ENCODE data around the gene CPEB2.

DNA sequence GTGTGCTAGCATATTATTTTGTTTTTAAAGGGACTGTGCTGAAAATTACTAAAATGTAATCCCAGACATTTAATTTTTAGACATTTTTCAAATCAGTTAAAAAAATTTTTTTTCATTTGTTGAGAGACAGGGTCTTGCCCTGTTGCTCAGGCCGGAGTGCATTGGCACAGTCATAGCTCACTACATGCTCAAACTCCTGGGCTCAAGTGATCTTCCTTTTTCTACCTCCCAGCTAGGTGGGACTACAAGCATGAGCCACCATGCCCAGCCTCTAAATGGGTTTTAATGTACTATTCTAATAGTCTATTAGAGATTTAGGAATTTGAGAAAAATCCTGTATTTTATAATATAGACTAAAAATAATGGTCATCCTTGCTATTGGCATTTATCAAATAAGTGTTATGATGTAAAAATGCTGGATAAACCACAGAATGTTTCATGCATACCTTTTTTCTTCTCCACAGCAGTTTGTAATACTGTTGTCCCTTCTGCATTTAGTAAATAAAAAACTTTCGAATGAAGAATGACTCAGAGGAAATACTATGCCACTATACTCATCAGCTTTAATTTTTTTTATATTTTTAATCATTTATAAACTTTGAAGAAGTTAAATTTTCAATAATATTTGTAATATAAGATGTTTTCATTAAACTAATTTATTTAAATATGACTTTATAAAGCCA lies 29.9 kb downstream of the CPEB2 start:
- TF ChIP-seq TCF4 (CRISPR knock-in tag; IDR thresholded peaks at IDR 0.05; ENCODE audit: borderline replicate concordance) (no peak), TOX (CRISPR knock-in tag; IDR thresholded peaks at IDR 0.05; ENCODE audit: borderline replicate concordance) (no peak), ZFP30 (CRISPR knock-in tag; IDR thresholded peaks at IDR 0.05) (no peak), ZFP3 (CRISPR knock-in tag; IDR thresholded peaks at IDR 0.05) (no peak), OSR1 (CRISPR knock-in tag; IDR thresholded peaks at IDR 0.05) (no peak)
- TF ChIP-seq, protein P1, sequence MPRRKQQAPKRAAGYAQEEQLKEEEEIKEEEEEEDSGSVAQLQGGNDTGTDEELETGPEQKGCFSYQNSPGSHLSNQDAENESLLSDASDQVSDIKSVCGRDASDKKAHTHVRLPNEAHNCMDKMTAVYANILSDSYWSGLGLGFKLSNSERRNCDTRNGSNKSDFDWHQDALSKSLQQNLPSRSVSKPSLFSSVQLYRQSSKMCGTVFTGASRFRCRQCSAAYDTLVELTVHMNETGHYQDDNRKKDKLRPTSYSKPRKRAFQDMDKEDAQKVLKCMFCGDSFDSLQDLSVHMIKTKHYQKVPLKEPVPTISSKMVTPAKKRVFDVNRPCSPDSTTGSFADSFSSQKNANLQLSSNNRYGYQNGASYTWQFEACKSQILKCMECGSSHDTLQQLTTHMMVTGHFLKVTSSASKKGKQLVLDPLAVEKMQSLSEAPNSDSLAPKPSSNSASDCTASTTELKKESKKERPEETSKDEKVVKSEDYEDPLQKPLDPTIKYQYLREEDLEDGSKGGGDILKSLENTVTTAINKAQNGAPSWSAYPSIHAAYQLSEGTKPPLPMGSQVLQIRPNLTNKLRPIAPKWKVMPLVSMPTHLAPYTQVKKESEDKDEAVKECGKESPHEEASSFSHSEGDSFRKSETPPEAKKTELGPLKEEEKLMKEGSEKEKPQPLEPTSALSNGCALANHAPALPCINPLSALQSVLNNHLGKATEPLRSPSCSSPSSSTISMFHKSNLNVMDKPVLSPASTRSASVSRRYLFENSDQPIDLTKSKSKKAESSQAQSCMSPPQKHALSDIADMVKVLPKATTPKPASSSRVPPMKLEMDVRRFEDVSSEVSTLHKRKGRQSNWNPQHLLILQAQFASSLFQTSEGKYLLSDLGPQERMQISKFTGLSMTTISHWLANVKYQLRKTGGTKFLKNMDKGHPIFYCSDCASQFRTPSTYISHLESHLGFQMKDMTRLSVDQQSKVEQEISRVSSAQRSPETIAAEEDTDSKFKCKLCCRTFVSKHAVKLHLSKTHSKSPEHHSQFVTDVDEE (CRISPR knock-in tag; IDR thresholded peaks at IDR 0.05): no peak
- TF ChIP-seq, protein P2, sequence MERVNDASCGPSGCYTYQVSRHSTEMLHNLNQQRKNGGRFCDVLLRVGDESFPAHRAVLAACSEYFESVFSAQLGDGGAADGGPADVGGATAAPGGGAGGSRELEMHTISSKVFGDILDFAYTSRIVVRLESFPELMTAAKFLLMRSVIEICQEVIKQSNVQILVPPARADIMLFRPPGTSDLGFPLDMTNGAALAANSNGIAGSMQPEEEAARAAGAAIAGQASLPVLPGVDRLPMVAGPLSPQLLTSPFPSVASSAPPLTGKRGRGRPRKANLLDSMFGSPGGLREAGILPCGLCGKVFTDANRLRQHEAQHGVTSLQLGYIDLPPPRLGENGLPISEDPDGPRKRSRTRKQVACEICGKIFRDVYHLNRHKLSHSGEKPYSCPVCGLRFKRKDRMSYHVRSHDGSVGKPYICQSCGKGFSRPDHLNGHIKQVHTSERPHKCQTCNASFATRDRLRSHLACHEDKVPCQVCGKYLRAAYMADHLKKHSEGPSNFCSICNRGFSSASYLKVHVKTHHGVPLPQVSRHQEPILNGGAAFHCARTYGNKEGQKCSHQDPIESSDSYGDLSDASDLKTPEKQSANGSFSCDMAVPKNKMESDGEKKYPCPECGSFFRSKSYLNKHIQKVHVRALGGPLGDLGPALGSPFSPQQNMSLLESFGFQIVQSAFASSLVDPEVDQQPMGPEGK (CRISPR knock-in tag; IDR thresholded peaks at IDR 0.05; ENCODE audit: borderline replicate concordance): no peak

Data from SK-N-SH treated with all-trans-retinoic acid at 6 μM for 48 hours (cell line).